HL-60 (cell line): Measurements from ENCODE around the gene SERPINB11.

ENCODE experiments used
- DNase-seq, 2 experiments: peaks; one replicate each; pipeline ENCODE4 v3.0.0-alpha.2; 2010 to 2020; ENCODE audit warnings: low read depth in 1 of 2, low spot score in 1 of 2
- H3K27ac ChIP-seq: fragments of 250-450 bp; sonication (Bioruptor Pico); replicated peaks from 2 replicates; pipeline ENCODE4 v1.5.1; 2020; ENCODE audit warnings: mild to moderate bottlenecking, moderate library complexity
- H3K27me3 ChIP-seq: fragments of 250-450 bp; sonication (Bioruptor Pico); 2 replicates; pipeline ENCODE4 v1.5.1; 2021; ENCODE audit warnings: mild to moderate bottlenecking, moderate library complexity; ENCODE audit not compliant: insufficient read depth, poor library complexity, severe bottlenecking
- H3K4me3 ChIP-seq: replicated peaks from 2 replicates; pipeline ENCODE4 v1.5.1; 2011; ENCODE audit warnings: mild to moderate bottlenecking, control low read depth, low read length; ENCODE audit not compliant: insufficient read depth
- GABPA ChIP-seq: IDR thresholded peaks from 2 replicates; pipeline ENCODE4 v1.6.1; 2012; ENCODE audit warnings: low read depth
- POLR2AphosphoS5 ChIP-seq: IDR thresholded peaks from 2 replicates; pipeline ENCODE4 v1.6.1; 2012; ENCODE audit warnings: low read depth
- SPI1 ChIP-seq: IDR thresholded peaks from 2 replicates; pipeline ENCODE4 v1.6.1; 2012; ENCODE audit warnings: low read depth, mild to moderate bottlenecking, borderline replicate concordance
- TF ChIP-seq, protein P1 (sequence below): IDR thresholded peaks from one replicate; pipeline ENCODE4 v1.5.1; 2011; ENCODE audit warnings: low read length, control low read depth, inconsistent platforms; ENCODE audit not compliant: insufficient read depth
- TF ChIP-seq, protein P2 (sequence below): IDR thresholded peaks from 2 replicates; pipeline ENCODE4 v1.6.1; 2012; ENCODE audit warnings: low read depth; ENCODE audit not compliant: insufficient replicate concordance

SERPINB11 gene

DNA sequence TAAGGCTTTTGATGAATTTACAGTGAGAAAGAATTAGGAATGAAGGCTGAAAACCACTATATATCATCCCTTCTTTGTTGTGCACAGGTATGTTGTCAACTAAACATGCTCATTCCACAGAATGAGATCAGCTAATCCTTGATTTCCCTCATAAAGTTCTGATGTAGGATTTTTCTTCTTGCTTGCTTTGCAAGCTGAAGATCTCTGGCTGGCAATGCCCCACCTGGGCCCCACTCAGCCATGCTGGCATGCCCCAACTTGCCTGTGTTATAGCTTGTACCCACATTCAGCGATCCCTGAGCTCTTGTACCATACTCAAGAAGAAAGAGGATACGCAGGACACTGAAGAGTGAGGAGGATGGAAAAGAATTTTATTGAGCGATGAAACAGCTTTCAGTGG is 18.0 kb upstream of the SERPINB11 start:
- Histone ChIP-seq H3K27ac (no peak overlapping the region), H3K27me3 (peaks cover 7% of the 10 kb centered on the region), H3K4me3 (no peak overlapping the region)
- DNase-seq, result no peak
- TF ChIP-seq, protein P1, sequence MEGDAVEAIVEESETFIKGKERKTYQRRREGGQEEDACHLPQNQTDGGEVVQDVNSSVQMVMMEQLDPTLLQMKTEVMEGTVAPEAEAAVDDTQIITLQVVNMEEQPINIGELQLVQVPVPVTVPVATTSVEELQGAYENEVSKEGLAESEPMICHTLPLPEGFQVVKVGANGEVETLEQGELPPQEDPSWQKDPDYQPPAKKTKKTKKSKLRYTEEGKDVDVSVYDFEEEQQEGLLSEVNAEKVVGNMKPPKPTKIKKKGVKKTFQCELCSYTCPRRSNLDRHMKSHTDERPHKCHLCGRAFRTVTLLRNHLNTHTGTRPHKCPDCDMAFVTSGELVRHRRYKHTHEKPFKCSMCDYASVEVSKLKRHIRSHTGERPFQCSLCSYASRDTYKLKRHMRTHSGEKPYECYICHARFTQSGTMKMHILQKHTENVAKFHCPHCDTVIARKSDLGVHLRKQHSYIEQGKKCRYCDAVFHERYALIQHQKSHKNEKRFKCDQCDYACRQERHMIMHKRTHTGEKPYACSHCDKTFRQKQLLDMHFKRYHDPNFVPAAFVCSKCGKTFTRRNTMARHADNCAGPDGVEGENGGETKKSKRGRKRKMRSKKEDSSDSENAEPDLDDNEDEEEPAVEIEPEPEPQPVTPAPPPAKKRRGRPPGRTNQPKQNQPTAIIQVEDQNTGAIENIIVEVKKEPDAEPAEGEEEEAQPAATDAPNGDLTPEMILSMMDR, result no peak
- TF ChIP-seq POLR2AphosphoS5, result no peak
- TF ChIP-seq SPI1, result no peak
- no peak for TF ChIP-seq GABPA
- TF ChIP-seq, protein P2, sequence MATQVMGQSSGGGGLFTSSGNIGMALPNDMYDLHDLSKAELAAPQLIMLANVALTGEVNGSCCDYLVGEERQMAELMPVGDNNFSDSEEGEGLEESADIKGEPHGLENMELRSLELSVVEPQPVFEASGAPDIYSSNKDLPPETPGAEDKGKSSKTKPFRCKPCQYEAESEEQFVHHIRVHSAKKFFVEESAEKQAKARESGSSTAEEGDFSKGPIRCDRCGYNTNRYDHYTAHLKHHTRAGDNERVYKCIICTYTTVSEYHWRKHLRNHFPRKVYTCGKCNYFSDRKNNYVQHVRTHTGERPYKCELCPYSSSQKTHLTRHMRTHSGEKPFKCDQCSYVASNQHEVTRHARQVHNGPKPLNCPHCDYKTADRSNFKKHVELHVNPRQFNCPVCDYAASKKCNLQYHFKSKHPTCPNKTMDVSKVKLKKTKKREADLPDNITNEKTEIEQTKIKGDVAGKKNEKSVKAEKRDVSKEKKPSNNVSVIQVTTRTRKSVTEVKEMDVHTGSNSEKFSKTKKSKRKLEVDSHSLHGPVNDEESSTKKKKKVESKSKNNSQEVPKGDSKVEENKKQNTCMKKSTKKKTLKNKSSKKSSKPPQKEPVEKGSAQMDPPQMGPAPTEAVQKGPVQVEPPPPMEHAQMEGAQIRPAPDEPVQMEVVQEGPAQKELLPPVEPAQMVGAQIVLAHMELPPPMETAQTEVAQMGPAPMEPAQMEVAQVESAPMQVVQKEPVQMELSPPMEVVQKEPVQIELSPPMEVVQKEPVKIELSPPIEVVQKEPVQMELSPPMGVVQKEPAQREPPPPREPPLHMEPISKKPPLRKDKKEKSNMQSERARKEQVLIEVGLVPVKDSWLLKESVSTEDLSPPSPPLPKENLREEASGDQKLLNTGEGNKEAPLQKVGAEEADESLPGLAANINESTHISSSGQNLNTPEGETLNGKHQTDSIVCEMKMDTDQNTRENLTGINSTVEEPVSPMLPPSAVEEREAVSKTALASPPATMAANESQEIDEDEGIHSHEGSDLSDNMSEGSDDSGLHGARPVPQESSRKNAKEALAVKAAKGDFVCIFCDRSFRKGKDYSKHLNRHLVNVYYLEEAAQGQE, result no peak

DNA sequence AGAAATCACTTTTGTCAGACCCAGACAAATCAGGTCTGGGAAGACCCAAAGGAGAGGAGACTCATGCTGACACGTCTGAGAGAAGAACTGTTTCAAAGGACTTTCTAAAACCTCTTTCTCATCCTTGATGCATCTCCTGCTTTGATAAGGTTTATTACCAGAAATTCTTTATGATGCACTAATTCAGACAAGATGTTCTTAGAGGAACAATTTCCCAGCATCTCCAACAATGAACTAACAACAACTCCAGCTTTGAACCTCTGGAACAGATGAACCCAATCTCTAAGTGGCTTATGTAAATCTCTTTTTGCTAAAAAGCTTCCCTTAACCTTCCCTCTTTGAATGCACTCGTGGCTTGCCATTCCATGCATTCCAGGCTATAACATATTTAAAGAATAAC is 15.9 kb upstream of the SERPINB11 start:
- DNase-seq, result no peak
- TF ChIP-seq POLR2AphosphoS5 (no peak), SPI1 (no peak)
- TF ChIP-seq, protein P1, result no peak
- H3K27ac ChIP-seq, result no peak overlapping the region
- H3K27me3 ChIP-seq, result peaks cover 7% of the 10 kb centered on the region
- H3K4me3 ChIP-seq, result no peak overlapping the region

DNA sequence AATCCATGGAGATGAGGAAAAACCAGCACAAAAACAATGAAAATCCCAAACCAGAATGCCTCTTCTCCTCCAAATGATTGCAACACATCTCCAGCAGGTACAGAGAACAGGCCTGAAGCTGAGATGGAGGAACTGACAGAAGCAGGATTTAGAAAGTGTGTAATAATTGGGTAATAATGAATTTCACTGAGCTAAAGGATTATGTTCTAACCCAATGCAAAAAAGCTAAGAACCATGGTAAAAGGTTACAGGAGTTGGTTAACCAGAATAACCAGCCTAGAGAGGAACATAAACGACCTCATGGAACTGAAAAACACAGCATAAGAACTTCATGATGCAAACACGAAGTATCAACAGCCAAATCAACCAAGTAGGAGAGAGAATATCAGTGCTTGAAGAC is 13.7 kb upstream of the SERPINB11 start:
- Histone ChIP-seq H3K27me3 (peaks cover 7% of the 10 kb centered on the region), H3K27ac (peak overlapping the region; percentile 16; the same call in 1 of the 2 replicates), H3K4me3 (no peak overlapping the region)
- peak; percentile 25 to 54 for DNase-seq
- TF ChIP-seq SPI1, result 0 out of 2 replicates have a peak, but pooled peaks have one; percentile 2
- TF ChIP-seq, protein P2, result no peak

DNA sequence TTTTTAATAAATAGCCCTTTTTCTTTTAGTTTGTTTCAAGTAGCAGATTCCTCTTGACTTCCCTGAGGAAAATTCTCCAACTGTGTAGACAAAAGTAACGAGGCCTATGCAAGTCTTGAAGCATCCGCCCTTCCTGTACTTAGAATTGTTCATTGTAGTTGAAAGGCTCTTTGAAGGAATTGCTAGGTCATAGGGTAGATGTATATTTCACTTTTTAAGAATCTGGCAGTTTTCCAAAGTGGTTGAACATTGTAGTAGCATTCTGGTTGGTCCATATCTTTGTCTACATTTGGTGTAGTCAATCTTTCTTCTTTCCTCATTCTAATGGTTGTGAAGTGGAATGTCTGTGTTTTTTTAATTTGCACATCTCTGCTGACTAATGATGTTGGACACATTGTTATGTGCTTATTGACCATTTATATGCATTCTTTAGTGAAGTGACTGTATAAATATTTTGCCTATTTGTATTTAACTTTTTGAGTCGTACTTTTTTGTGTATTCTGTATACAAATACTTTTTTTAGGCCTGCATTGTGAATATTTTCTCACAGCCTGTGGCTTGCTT is 5.6 kb upstream of the SERPINB11 start:
- TF ChIP-seq, protein P1, result no peak
- TF ChIP-seq POLR2AphosphoS5, result no peak
- TF ChIP-seq GABPA, result no peak
- TF ChIP-seq, protein P2, result no peak
- no peak for TF ChIP-seq SPI1
- no peak for DNase-seq
- no peaks in the 10 kb centered on the region for H3K27me3 ChIP-seq
- no peak overlapping the region for H3K4me3 ChIP-seq
- H3K27ac ChIP-seq, result no peak overlapping the region
